GM23248 (cell line): ENCODE results near the gene SPEG. TPM values are rescaled to one million over a fixed set of nuclear protein-coding genes. Genes with fewer than 3 reads are reported as not detected.

Experiments
- DNase-seq: peaks from one replicate; pipeline ENCODE4 v3.0.0-alpha.2; 2015
- H2AFZ ChIP-seq: fragments of 200-600 bp; sonication (generic); 2 replicates; pipeline ENCODE4 v1.6.1; 2016; ENCODE audit warnings: antibody characterized with exemption
- H3F3A ChIP-seq: fragments of 200-600 bp; sonication (generic); 2 replicates; pipeline ENCODE4 v1.6.1; 2016; ENCODE audit warnings: mild to moderate bottlenecking, antibody characterized with exemption, mixed run types; ENCODE audit not compliant: insufficient read depth
- H3K27ac ChIP-seq: fragments of 200-600 bp; sonication (generic); 2 replicates; pipeline ENCODE4 v1.5.1; 2016; ENCODE audit warnings: mild to moderate bottlenecking
- H3K27me3 ChIP-seq: fragments of 200-600 bp; sonication (generic); replicated peaks from 2 replicates; pipeline ENCODE4 v1.6.1; 2016; ENCODE audit warnings: mild to moderate bottlenecking; ENCODE audit not compliant: insufficient read depth
- H3K36me3 ChIP-seq: fragments of 200-600 bp; sonication (generic); 2 replicates; pipeline ENCODE4 v1.6.1; 2016; ENCODE audit warnings: low read depth, mild to moderate bottlenecking
- H3K4me1 ChIP-seq: fragments of 200-600 bp; sonication (generic); 2 replicates; pipeline ENCODE4 v1.6.1; 2016; ENCODE audit warnings: mild to moderate bottlenecking; ENCODE audit not compliant: insufficient read depth
- H3K4me2 ChIP-seq: fragments of 200-600 bp; sonication (generic); one replicate; pipeline ENCODE4 v1.6.1; 2016; ENCODE audit warnings: mild to moderate bottlenecking; ENCODE audit not compliant: unreplicated experiment
- H3K4me3 ChIP-seq: fragments of 200-600 bp; sonication (generic); 2 replicates; pipeline ENCODE4 v1.5.1; 2016; ENCODE audit warnings: mild to moderate bottlenecking
- H3K79me2 ChIP-seq: fragments of 200-600 bp; sonication (generic); 2 replicates; pipeline ENCODE4 v1.6.1; 2016; ENCODE audit warnings: mild to moderate bottlenecking; ENCODE audit not compliant: insufficient read depth
- H3K9ac ChIP-seq: fragments of 200-600 bp; sonication (generic); 2 replicates; pipeline ENCODE4 v1.6.1; 2016; ENCODE audit warnings: mild to moderate bottlenecking
- H3K9me2 ChIP-seq: fragments of 200-600 bp; sonication (generic); 2 replicates; pipeline ENCODE4 v1.6.1; 2016; ENCODE audit warnings: mixed run types, mild to moderate bottlenecking, moderate library complexity; ENCODE audit not compliant: insufficient read depth
- H3K9me3 ChIP-seq: fragments of 200-600 bp; sonication (generic); one replicate; pipeline ENCODE4 v1.6.1; 2017; ENCODE audit warnings: low read depth
- H4K20me1 ChIP-seq: fragments of 200-600 bp; sonication (generic); 2 replicates; pipeline ENCODE4 v1.6.0; 2016; ENCODE audit not compliant: insufficient read depth
- EZH2 ChIP-seq: fragments of 200-600 bp; sonication (generic); IDR thresholded peaks from 2 replicates; pipeline ENCODE4 v1.6.1; 2018; ENCODE audit warnings: antibody characterized with exemption, mild to moderate bottlenecking; ENCODE audit not compliant: insufficient read depth, poor library complexity, severe bottlenecking
- EZH2phosphoT487 ChIP-seq: fragments of 200-600 bp; sonication (generic); IDR thresholded peaks from 2 replicates; pipeline ENCODE4 v1.6.1; 2018; ENCODE audit warnings: antibody characterized with exemption, moderate library complexity, mild to moderate bottlenecking, low read depth; ENCODE audit not compliant: insufficient read depth
- WGBS, 2 experiments: methylation state at CpG; one replicate each; pipeline ENCODE4 v1.1.6; 2015 to 2017; ENCODE audit warnings: low lambda C conversion rate in 2 of 2, low coverage in 1 of 2; ENCODE audit errors: missing lambda C conversion rate in 2 of 2; 5-methylcytosine and 5-hydroxymethylcytosine counted together
- in situ Hi-C: fragments of 300-500 bp; cut with MboI; formaldehyde crosslinking; loops from 2 replicates; pipeline ENCODE4 v1.15.0; 2020
- polyA plus RNA-seq: library from polyadenylated mRNA; unstranded; fragments of >200 nt; fragmentation: Nextera tagmentation; extraction: Ambion mirVana; gene quantifications from 2 replicates; pipeline ENCODE4 v1.2.1, GENCODE V29; 2016
- total RNA-seq: library from RNA; depleted of rRNA; stranded (reverse); fragments of >200 nt; shearing (Covaris generic); gene quantifications from 2 replicates; pipeline ENCODE4 v1.2.3, GENCODE V29; 2014

The SPEG gene
- total and polyA plus RNA-seq, 2 experiments from 2014 or later: 9.4 to 26.5 TPM

DNA sequence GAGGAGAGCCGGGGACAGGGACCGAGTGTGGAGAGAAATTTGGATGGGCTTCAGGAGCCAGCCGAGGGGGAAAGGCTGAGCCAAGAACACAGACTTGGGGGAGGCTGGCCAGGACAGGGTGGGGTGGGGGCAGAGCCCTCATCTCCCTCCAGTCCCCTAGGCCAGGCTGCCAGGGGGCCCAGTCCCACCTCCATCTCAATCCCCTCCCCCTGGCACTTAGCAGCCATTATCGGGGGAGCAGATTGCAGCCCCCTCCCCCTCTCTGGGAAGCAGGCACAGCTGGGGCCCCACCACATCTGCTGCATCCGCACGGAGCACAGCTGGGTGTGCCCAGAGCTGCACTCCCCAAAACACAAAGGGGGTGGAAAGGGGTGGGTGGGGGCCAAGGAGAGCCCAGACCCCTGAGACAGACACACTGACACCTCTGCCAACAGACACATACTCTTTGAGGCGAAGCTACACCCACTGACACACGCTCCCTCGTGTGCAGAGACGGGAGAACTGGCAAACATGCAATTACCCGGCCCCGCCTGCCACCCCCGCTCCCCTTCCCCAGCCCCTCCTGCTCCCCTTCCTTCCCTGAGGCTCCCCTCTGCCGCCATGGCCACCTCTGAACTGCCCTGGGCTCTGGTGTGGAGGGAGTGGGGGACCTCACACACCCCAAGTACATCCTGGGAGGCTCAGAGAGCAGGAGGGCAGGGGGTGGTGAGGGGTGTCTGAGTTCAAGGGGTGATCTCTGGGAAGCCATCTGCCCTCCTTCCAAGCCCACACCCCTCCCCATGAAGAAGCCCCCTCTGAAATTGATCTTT, 74.5 kb downstream of the SPEG start:
- Histone ChIP-seq H3K9ac (no peak overlapping the region), H3F3A (no peaks in the 10 kb centered on the region), H2AFZ (no peak overlapping the region), H3K4me3 (peak overlapping the region; percentile 56), H3K27ac (no peak overlapping the region), H3K27me3 (peaks cover 15% of the 10 kb centered on the region), H3K9me3 (no peaks in the 10 kb centered on the region), H3K36me3 (no peaks in the 10 kb centered on the region), H3K79me2 (no peaks in the 10 kb centered on the region), H3K4me2 (peak overlapping the region; percentile 71), H3K9me2 (no peaks in the 10 kb centered on the region), H4K20me1 (no peaks in the 10 kb centered on the region), H3K4me1 (peaks cover 13% of the 10 kb centered on the region)
- in situ Hi-C loops: no loop called here
- peak; percentile 56 for DNase-seq
- no peak for TF ChIP-seq EZH2phosphoT487
- TF ChIP-seq EZH2: no peak
- WGBS, 2 experiments: 11 to 13% methylated on average over 4 to 14 of the region's 14 CpGs

DNA sequence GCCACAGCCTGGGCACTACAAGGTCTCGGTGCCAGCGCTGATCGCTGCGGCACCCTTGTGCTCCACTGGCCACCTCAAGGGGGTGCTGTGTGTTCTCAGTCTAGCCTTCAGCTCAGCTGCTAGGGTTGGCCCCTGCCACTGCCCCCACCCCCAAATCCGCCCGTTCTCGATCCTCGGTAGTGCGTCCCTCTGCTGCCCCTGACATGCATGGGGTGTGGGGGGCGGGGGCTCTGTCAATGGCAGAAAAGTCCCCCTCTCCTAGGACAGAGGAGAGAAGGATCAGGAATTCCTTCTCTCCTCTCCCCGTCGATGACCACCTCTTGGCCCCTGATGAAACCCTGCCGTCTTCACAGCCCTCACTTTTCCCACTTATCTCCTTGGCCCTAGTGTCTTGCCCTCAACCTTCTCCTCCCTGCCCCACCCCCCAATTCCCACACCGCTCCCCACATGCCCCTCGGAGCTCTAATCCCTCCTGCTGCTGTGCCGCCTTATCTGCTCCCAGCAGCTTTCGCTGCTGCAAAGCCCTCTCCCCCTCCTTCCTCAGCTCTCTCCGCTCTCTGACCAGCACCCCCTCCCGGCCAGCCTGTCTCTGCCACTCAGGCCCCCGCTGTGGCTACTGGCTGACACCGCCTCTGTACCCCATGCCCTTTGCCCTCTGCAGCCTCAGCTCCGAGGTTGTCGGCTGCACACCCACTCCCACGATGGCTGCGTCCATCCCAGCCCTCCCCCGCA, 75.3 kb downstream of the SPEG start:
- DNase-seq: peak; percentile 79
- Histone ChIP-seq H3K9ac (no peak overlapping the region), H4K20me1 (no peaks in the 10 kb centered on the region), H3K36me3 (no peaks in the 10 kb centered on the region), H3K27me3 (peaks cover 17% of the 10 kb centered on the region), H3K79me2 (no peaks in the 10 kb centered on the region), H3K9me3 (no peaks in the 10 kb centered on the region), H3F3A (no peaks in the 10 kb centered on the region), H3K4me2 (peak overlapping the region; percentile 71), H3K4me3 (peak overlapping the region; percentile 56), H2AFZ (no peak overlapping the region), H3K4me1 (peaks cover 13% of the 10 kb centered on the region), H3K9me2 (no peaks in the 10 kb centered on the region), H3K27ac (no peak overlapping the region)
- WGBS, 2 experiments: 4% methylated on average over 24 to 26 of the region's 26 CpGs
- TF ChIP-seq EZH2phosphoT487 (no peak), EZH2 (no peak)
- in situ Hi-C loops: no loop called here

DNA sequence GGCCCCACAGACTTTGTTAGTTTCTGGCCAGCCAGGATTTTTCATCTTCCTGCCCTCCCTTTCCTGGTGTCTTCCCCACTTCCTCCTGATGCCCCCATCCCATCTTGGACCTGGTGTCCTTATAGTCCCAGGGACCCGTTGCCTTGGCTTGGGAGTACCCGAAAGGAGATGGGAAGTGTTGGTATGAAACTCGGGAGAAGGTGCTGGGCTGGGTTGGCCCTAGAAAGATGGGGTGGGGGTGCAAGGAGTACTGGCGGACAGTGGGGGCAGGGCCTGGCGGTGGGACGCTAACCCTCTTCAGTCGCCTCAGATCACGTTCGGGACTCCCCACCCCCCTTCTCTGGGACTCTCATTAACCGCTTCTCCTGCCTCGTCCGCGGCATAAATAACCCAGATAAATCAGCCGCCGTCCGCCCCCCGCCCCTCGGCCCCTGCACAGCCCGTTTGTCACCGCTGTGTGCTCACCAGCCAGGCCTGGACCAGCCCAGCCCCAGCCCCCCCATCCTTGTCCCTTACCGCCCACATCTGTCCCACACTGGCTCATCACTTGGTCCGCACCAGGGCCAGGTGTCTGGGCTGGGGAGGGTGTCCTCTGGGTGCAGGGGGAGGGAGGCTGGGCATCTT, 76.0 kb downstream of the SPEG start:
- no peaks in the 10 kb centered on the region for H3K79me2 ChIP-seq
- H2AFZ ChIP-seq: no peak overlapping the region
- in situ Hi-C loops: no loop called here
- H3K9me2 ChIP-seq: no peaks in the 10 kb centered on the region
- no peak for DNase-seq
- no peaks in the 10 kb centered on the region for H3K36me3 ChIP-seq
- WGBS, 2 experiments: 21 to 22% methylated on average over 5 to 22 of the region's 22 CpGs
- no peak overlapping the region for H3K4me3 ChIP-seq
- peak overlapping the region; percentile 71 for H3K4me2 ChIP-seq
- H3K4me1 ChIP-seq: peaks cover 13% of the 10 kb centered on the region
- H3K27me3 ChIP-seq: peaks cover 17% of the 10 kb centered on the region
- no peak overlapping the region for H3K9ac ChIP-seq
- TF ChIP-seq EZH2phosphoT487 (no peak), EZH2 (no peak)
- no peaks in the 10 kb centered on the region for H3F3A ChIP-seq
- no peak overlapping the region for H3K27ac ChIP-seq
- H4K20me1 ChIP-seq: no peaks in the 10 kb centered on the region
- no peaks in the 10 kb centered on the region for H3K9me3 ChIP-seq

DNA sequence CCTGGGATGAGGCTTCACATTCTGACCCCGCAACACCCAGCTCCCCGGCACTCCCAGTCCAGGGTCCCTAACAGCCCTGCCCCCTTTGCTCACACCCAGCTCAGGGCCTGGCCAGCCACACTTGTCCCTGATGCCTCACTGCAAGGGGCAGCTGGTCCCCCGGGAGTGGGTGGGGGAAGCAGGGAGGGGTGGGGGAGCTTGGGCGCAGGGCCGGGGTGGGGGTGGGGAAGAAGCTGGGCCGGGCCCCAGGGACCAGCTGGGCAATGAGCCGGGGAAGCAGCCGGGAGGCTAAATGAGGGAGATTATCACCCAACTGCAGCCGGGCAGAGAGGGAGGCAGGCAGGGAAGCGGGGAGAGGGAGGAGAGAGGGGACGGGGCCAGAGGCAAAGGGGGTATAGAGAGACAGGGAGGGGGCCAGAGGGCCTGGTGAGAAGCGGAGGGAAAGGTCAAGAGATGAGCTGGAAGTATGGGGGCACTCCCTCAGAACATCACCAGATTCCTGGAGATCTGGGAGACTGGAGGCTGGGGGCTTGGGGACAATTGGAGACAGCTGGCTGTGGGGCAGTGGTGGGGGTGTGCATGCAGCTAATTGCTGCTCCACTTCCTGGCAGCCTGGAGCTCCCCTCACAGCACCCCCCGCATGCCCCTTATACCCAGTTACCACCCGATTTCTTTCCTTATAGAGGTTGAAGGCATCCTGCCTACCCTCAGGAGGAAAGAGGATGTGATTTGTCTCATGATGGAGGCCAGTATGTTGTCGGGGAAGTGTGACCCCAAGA, 77.1 kb downstream of the SPEG start:
- Histone ChIP-seq H4K20me1 (no peaks in the 10 kb centered on the region), H3K79me2 (no peaks in the 10 kb centered on the region), H3K9ac (no peak overlapping the region), H3K27ac (no peak overlapping the region), H3K4me3 (no peak overlapping the region), H3K27me3 (peaks cover 17% of the 10 kb centered on the region), H3F3A (no peaks in the 10 kb centered on the region), H3K4me2 (no peak overlapping the region), H3K9me3 (no peaks in the 10 kb centered on the region), H3K4me1 (peaks cover 13% of the 10 kb centered on the region), H2AFZ (no peak overlapping the region), H3K36me3 (no peaks in the 10 kb centered on the region), H3K9me2 (no peaks in the 10 kb centered on the region)
- 34 to 38% methylated on average over 8 to 15 of the region's 15 CpGs for WGBS, 2 experiments
- DNase-seq: no peak
- in situ Hi-C loops: no loop called here
- TF ChIP-seq EZH2 (no peak), EZH2phosphoT487 (no peak)
